SK-N-SH treated with all-trans-retinoic acid at 6 μM for 48 hours (cell line): ENCODE measurements around the gene PIGZ.

Experiments used
- ATAC-seq: fragments of 200-7000 bp; cut with Tn5 transposase; 3 replicates; pipeline ENCODE4 v1.9.1; 2020; ENCODE audit warnings: mild to moderate bottlenecking, moderate library complexity
- ARNTL ChIP-seq: fragments of 450-650 bp; formaldehyde crosslinking; IDR thresholded peaks from 2 replicates; pipeline ENCODE4 v1.5.0; 2020; ENCODE audit warnings: low read depth, mild to moderate bottlenecking, moderate library complexity, borderline replicate concordance
- BACH2 ChIP-seq: fragments of 250-450 bp; sonication (Bioruptor Pico); IDR thresholded peaks from 2 replicates; pipeline ENCODE4 v1.9.0; 2021; ENCODE audit warnings: mild to moderate bottlenecking, borderline replicate concordance
- CSDC2 ChIP-seq: fragments of 250-450 bp; sonication (Bioruptor Pico); IDR thresholded peaks from 2 replicates; pipeline ENCODE4 v1.5.0; 2020; ENCODE audit warnings: mild to moderate bottlenecking, moderate library complexity
- GLIS3 ChIP-seq: fragments of 250-450 bp; sonication (Bioruptor Pico); IDR thresholded peaks from 2 replicates; pipeline ENCODE4 v1.5.0; 2020; ENCODE audit warnings: mild to moderate bottlenecking, moderate library complexity
- OSR1 ChIP-seq: fragments of 250-450 bp; sonication (Bioruptor Pico); IDR thresholded peaks from 2 replicates; pipeline ENCODE4 v1.8.0; 2022; ENCODE audit warnings: moderate library complexity, mild to moderate bottlenecking, inconsistent platforms
- PPARA ChIP-seq: fragments of 250-450 bp; sonication (Bioruptor Pico); IDR thresholded peaks from 2 replicates; pipeline ENCODE4 v1.5.0; 2020; ENCODE audit warnings: mild to moderate bottlenecking, borderline replicate concordance
- RARB ChIP-seq: fragments of 250-450 bp; sonication (Bioruptor Pico); IDR thresholded peaks from 2 replicates; pipeline ENCODE4 v1.8.0; 2021; ENCODE audit warnings: mild to moderate bottlenecking, moderate library complexity
- SNAI2 ChIP-seq: fragments of 250-450 bp; sonication (Bioruptor Pico); IDR thresholded peaks from 2 replicates; pipeline ENCODE4 v1.5.0; 2020; ENCODE audit warnings: mild to moderate bottlenecking, moderate library complexity
- TCF4 ChIP-seq: fragments of 250-450 bp; sonication (Bioruptor Pico); IDR thresholded peaks from 2 replicates; pipeline ENCODE4 v1.8.0; 2021; ENCODE audit warnings: mild to moderate bottlenecking, moderate library complexity, borderline replicate concordance
- TOX ChIP-seq: fragments of 250-450 bp; sonication (Bioruptor Pico); IDR thresholded peaks from 2 replicates; pipeline ENCODE4 v1.8.0; 2021; ENCODE audit warnings: mild to moderate bottlenecking, moderate library complexity, borderline replicate concordance
- ZC3H10 ChIP-seq: fragments of 250-450 bp; sonication (Bioruptor Pico); IDR thresholded peaks from 2 replicates; pipeline ENCODE4 v1.5.1; 2021; ENCODE audit warnings: mild to moderate bottlenecking, moderate library complexity
- ZFP3 ChIP-seq: fragments of 250-450 bp; sonication (Bioruptor Pico); IDR thresholded peaks from 2 replicates; pipeline ENCODE4 v1.5.0; 2020; ENCODE audit warnings: mild to moderate bottlenecking, moderate library complexity
- ZFP30 ChIP-seq: fragments of 450-650 bp; formaldehyde crosslinking; IDR thresholded peaks from 2 replicates; pipeline ENCODE4 v1.5.0; 2022; ENCODE audit warnings: mild to moderate bottlenecking, moderate library complexity
- ZNF8 ChIP-seq: fragments of 450-650 bp; formaldehyde crosslinking; IDR thresholded peaks from 2 replicates; pipeline ENCODE4 v1.5.0; 2020; ENCODE audit warnings: mild to moderate bottlenecking, moderate library complexity
- TF ChIP-seq, protein P1 (sequence below): fragments of 250-450 bp; sonication (Bioruptor Pico); IDR thresholded peaks from 2 replicates; pipeline ENCODE4 v1.5.0; 2020; ENCODE audit warnings: mild to moderate bottlenecking, moderate library complexity
- TF ChIP-seq, protein P2 (sequence below): fragments of 250-450 bp; sonication (Bioruptor Pico); IDR thresholded peaks from 2 replicates; pipeline ENCODE4 v1.8.0; 2021; ENCODE audit warnings: low read depth, mild to moderate bottlenecking, moderate library complexity, borderline replicate concordance
- TF ChIP-seq, protein P3 (sequence below): fragments of 250-450 bp; sonication (Bioruptor Pico); IDR thresholded peaks from 2 replicates; pipeline ENCODE4 v1.5.1; 2021; ENCODE audit warnings: mild to moderate bottlenecking, moderate library complexity

The PIGZ gene, protein sequence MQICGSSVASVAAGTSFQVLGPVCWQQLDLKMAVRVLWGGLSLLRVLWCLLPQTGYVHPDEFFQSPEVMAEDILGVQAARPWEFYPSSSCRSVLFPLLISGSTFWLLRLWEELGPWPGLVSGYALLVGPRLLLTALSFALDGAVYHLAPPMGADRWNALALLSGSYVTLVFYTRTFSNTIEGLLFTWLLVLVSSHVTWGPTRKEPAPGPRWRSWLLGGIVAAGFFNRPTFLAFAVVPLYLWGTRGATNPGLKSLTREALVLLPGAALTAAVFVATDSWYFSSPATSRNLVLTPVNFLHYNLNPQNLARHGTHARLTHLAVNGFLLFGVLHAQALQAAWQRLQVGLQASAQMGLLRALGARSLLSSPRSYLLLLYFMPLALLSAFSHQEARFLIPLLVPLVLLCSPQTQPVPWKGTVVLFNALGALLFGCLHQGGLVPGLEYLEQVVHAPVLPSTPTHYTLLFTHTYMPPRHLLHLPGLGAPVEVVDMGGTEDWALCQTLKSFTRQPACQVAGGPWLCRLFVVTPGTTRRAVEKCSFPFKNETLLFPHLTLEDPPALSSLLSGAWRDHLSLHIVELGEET

DNA sequence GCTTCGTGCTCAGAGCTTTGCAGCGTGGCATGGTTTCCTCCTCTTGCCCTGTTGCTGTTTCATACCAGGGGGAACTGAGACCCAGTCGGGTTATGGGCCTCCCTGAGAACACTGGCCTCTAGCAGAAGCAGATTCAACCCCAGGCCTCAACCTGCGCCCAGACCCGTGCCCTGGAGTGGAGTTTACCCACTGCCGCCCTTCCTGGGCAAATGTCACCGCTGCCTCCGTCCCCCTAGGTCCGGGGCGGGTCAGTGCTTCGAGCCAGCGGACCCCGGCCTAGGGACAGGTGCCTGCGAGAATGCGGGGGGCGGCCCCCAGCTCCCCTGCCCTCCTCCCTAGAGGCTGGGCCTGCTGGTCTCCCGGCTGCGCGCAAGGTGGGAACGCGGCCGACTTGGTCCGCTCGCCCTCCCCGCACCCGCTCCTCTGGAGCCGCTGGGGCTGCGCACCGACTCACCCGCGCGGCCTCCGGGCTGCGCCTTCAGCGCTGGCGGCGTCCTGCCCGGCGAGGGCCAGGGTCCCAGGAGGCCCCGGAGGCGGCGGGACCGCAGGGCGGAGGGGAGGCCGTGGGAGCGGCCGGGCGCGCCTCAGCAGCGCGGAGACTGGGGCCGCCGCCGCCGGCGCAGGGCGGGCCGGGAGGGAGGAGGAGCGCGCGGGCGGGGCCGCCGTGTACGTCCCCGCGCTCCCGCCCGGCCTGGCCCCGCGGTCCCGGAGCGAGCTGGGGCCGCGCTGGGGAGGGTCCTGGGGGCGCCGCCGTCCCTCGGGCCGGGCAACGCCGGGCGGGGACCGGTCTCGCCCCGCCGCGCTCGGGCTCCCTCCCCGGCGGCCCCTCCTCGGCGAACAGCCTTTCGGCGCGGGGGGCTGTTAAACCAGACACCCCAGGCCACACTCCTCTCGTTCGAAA is at the start of gene PIGZ:
TSS of gene PIGZ (minus strand) at position 601 of the 901 bp plus-strand sequence. CDS start 16,802 bp downstream, outside the sequence.
- peak; percentile 71 for ATAC-seq
- no peak for TF ChIP-seq TOX (CRISPR knock-in tag)
- no peak for TF ChIP-seq BACH2
- TF ChIP-seq OSR1 (CRISPR knock-in tag): no peak
- TF ChIP-seq TCF4 (CRISPR knock-in tag): no peak
- TF ChIP-seq, protein P1, sequence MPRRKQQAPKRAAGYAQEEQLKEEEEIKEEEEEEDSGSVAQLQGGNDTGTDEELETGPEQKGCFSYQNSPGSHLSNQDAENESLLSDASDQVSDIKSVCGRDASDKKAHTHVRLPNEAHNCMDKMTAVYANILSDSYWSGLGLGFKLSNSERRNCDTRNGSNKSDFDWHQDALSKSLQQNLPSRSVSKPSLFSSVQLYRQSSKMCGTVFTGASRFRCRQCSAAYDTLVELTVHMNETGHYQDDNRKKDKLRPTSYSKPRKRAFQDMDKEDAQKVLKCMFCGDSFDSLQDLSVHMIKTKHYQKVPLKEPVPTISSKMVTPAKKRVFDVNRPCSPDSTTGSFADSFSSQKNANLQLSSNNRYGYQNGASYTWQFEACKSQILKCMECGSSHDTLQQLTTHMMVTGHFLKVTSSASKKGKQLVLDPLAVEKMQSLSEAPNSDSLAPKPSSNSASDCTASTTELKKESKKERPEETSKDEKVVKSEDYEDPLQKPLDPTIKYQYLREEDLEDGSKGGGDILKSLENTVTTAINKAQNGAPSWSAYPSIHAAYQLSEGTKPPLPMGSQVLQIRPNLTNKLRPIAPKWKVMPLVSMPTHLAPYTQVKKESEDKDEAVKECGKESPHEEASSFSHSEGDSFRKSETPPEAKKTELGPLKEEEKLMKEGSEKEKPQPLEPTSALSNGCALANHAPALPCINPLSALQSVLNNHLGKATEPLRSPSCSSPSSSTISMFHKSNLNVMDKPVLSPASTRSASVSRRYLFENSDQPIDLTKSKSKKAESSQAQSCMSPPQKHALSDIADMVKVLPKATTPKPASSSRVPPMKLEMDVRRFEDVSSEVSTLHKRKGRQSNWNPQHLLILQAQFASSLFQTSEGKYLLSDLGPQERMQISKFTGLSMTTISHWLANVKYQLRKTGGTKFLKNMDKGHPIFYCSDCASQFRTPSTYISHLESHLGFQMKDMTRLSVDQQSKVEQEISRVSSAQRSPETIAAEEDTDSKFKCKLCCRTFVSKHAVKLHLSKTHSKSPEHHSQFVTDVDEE: no peak
- TF ChIP-seq ZFP3 (CRISPR knock-in tag): no peak
- TF ChIP-seq ZC3H10 (CRISPR knock-in tag): no peak

DNA sequence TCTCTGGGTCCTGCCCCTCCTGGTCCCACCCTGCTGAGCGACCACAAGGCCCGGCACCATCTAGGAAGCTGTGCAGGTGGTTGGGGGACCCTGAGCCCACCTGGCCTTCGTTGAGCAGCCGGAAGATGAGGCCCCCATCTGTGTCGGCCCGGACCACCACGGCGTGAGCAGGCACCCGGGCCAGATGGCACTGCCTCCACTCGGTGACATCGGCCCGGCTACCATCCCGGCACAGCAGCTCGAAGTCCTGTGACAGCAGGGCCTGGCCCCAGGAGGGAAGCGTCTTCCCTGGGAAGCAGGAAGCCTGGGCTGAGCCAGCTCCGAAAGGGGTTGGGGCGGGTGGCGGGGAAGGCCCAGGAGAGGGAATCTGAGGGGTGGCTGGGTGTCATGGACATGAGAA is 48.4 kb upstream of the PIGZ start:
- no peak for TF ChIP-seq RARB
- ATAC-seq: no peak

DNA sequence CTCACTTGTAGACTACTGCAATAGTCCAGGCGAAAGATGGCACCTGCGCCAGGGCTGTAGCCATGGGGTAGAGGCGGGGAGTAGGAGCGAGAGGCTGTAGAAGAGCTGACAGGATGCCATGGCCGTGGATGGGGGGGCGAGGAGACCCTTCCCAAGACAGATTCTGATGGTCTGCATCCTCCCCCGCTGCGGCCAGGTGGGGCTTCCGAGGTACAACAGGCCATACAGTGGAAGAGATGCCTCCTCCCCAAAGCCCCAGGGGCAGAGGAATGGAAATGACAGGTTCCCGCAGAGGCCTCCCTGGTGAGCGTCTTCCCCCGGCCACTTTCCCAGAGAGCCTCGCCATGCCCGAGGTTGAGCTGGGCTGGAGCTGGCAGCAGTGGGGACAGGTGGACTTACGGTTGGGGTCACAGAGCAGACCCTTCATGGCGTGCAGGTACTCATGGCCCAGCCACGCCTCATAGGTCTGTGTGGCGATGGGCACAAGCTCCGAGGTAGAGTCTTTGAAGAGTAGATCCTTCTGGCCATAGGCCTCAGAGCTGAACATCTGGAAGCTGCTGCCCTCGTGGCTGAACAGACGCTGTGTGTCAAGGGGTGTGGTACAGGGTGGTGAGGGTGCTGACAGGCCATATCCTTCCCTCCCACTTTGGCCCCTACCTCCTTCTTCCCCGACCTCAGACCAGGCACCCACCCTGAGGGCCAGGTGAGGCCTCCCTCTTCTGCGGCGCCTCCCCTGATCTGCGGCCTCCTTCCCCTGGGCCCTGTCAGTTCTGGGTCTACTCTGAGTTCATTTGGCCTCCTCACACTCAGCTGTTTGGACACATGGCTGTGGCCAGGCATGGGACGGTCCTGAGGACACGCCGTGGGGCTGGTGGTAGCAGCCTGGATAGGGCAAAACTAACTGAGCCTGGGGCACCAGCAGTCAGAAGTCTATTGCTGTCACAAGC is 47.4 kb upstream of the PIGZ start:
- no peak for ATAC-seq
- TF ChIP-seq CSDC2 (CRISPR knock-in tag): no peak
- TF ChIP-seq GLIS3: no peak
- TF ChIP-seq, all 23 proteins: peak for 0

DNA sequence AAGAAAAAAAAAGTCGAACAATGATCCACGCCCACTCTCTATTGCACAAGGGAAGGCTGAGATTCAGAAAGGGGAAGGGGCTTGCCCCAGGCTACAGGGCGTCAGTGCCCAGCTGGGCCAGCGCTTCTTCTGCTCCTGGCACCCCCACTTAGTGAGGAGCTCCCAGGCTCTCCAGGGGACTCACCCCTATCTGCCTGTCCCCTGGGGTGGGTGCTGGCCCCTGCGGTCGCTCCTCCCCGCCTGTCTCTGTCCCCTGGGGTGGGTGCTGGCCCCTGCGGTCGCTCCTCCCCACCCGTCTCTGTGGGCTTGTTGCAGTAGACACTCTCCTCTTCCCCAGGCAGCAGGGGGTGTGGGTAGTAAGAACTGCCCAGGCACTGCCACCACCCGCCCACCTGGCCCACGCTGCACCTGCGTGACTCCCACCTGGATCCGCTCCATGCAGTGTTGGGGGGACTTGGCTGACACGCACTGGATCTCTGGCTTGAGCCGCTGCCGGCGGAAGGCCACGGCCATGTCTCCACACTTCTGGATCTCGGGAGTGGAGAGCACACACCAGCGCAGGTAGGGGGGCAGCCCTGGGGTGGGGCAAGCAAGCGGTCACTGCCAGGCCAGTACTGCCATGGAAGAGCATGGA is 46.4 kb upstream of the PIGZ start:
- ATAC-seq: no peak
- TF ChIP-seq RARB: no peak
- TF ChIP-seq ZFP30: no peak
- TF ChIP-seq ZNF8 (CRISPR knock-in tag): no peak
- no peak for TF ChIP-seq SNAI2
- TF ChIP-seq ZFP3 (CRISPR knock-in tag): no peak
- no peak for TF ChIP-seq ARNTL (CRISPR knock-in tag)
- TF ChIP-seq PPARA (CRISPR knock-in tag): no peak
- TF ChIP-seq, protein P2, sequence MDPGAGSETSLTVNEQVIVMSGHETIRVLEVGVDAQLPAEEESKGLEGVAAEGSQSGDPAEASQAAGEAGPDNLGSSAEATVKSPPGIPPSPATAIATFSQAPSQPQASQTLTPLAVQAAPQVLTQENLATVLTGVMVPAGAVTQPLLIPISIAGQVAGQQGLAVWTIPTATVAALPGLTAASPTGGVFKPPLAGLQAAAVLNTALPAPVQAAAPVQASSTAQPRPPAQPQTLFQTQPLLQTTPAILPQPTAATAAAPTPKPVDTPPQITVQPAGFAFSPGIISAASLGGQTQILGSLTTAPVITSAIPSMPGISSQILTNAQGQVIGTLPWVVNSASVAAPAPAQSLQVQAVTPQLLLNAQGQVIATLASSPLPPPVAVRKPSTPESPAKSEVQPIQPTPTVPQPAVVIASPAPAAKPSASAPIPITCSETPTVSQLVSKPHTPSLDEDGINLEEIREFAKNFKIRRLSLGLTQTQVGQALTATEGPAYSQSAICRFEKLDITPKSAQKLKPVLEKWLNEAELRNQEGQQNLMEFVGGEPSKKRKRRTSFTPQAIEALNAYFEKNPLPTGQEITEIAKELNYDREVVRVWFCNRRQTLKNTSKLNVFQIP: no peak
- TF ChIP-seq CSDC2 (CRISPR knock-in tag): no peak
- TF ChIP-seq TCF4 (CRISPR knock-in tag): no peak
- TF ChIP-seq TOX (CRISPR knock-in tag): no peak
- no peak for TF ChIP-seq OSR1 (CRISPR knock-in tag)
- TF ChIP-seq, protein P3, sequence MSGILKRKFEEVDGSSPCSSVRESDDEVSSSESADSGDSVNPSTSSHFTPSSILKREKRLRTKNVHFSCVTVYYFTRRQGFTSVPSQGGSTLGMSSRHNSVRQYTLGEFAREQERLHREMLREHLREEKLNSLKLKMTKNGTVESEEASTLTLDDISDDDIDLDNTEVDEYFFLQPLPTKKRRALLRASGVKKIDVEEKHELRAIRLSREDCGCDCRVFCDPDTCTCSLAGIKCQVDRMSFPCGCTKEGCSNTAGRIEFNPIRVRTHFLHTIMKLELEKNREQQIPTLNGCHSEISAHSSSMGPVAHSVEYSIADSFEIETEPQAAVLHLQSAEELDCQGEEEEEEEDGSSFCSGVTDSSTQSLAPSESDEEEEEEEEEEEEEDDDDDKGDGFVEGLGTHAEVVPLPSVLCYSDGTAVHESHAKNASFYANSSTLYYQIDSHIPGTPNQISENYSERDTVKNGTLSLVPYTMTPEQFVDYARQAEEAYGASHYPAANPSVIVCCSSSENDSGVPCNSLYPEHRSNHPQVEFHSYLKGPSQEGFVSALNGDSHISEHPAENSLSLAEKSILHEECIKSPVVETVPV: no peak
